ENCODE data around the gene SPECC1.
"Not testable (repeated sequence)": the region's sequence is repeated elsewhere in the genome, so short reads cannot be mapped to it uniquely, and the experiment has no call there.

Gene SPECC1

GRCh38 chr17:20071824-20072691 lies 62.9 kb downstream of the SPECC1 start:
- DNase-seq (ENCODE audit: low spot score): no peak

GRCh38 chr17:20072692-20072992 lies 63.5 kb downstream of the SPECC1 start:
- no peak for DNase-seq (ENCODE audit: low spot score)

GRCh38 chr17:20073055-20073979 lies 64.2 kb downstream of the SPECC1 start:
- no peak for DNase-seq (ENCODE audit: low spot score)

GRCh38 chr17:20074001-20074400 lies 64.8 kb downstream of the SPECC1 start:
- DNase-seq (ENCODE audit: low spot score): no peak

- DNase-seq (ENCODE audit: low spot score): no peak
These were observed 65.3 kb downstream of the SPECC1 start for GRCh38 chr17:20074489-20074888.

GRCh38 chr17:20076137-20076536 lies 67.0 kb downstream of the SPECC1 start:
- not testable (repeated sequence) for DNase-seq (ENCODE audit: low spot score)

GRCh38 chr17:20077978-20078685 lies 69.0 kb downstream of the SPECC1 start:
- no peak for DNase-seq (ENCODE audit: low spot score)

GRCh38 chr17:20080513-20080912 lies 71.4 kb downstream of the SPECC1 start:
- no peak for DNase-seq (ENCODE audit: low spot score)

- DNase-seq (ENCODE audit: low spot score): no peak
These were observed 74.1 kb downstream of the SPECC1 start for GRCh38 chr17:20083156-20083859.

- DNase-seq (ENCODE audit: low spot score): no peak
These were observed 75.6 kb downstream of the SPECC1 start for GRCh38 chr17:20084621-20085282.

- no peak for DNase-seq (ENCODE audit: low spot score)
These were observed 76.2 kb downstream of the SPECC1 start for GRCh38 chr17:20085283-20085845.

- no peak for DNase-seq (ENCODE audit: low spot score)
These were observed 77.4 kb downstream of the SPECC1 start for GRCh38 chr17:20086416-20087076.

GRCh38 chr17:20087538-20088250 lies 78.5 kb downstream of the SPECC1 start:
- DNase-seq (ENCODE audit: low spot score): no peak

- DNase-seq (ENCODE audit: low spot score): no peak
These were observed 80.8 kb downstream of the SPECC1 start for GRCh38 chr17:20089756-20090547.

GRCh38 chr17:20091174-20092029 lies 82.2 kb downstream of the SPECC1 start:
- DNase-seq (ENCODE audit: low spot score): no peak

- DNase-seq (ENCODE audit: low spot score): no peak
These were observed 83.2 kb downstream of the SPECC1 start for GRCh38 chr17:20092261-20092867.

GRCh38 chr17:20092973-20093626 lies 83.9 kb downstream of the SPECC1 start:
- DNase-seq (ENCODE audit: low spot score): no peak

Measured in iPS-NIHi11 (cell line).